ENCODE data around the gene EMP1.

EMP1 gene

DNA sequence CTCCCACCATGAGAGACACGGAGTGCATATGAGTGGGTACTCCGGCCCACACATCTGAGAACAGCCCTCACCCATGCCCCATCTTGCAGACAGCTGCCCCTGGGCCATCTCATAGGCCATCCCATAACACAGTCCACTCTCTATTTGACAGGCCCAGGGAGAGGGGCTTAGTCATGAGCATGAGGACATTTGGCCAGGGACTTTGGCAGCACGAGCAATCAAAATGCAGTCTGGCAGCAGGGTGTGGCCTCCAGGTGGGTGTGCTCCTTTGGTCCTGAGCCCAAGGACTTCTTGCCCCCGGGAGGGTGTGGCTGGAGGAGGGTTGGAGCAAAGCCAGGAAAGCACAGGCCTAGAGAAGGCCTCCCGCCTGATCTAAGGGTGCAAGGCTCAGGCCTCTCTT, 25.6 kb downstream of the EMP1 start:
- no peaks in the 10 kb centered on the region for H3K4me1 Mint-ChIP-seq
- H3K27me3 Mint-ChIP-seq: peaks cover 10% of the 10 kb centered on the region
- H3K27ac Mint-ChIP-seq: no peak overlapping the region

DNA sequence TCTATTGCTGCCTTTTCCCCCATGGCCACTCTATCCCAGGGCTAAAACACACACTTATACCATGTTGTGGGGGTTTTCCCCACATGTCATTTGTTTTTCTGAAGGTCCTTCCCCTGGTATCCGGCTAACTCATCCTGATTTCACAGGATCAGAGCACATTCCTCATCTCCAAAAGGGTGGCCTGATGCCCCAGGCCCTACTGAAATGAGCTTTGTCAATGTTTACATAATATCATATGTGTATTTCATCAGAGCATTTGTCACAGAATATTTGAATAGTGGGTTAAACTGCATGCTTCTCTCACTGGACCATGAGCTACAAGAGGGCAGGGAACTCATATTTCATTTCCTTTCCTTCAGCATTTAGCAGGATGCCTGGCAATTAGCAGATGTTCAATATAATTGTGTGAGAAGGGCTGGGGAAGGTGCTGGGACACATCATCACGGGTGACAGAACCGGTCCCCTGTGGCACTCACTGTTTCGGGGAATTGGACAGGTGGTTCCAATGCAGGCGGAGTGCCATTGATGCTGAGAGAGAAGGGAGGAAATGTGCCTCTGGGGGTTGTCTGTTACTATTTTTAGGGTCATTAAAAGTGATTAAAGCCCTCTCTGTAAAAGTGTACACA, 26.8 kb downstream of the EMP1 start:
- H3K36me3 Mint-ChIP-seq: no peaks in the 10 kb centered on the region
- no peaks in the 10 kb centered on the region for H3K4me1 Mint-ChIP-seq
- H3K27me3 Mint-ChIP-seq: peaks cover 12% of the 10 kb centered on the region
- H3K27ac Mint-ChIP-seq: no peak overlapping the region
- H3K4me3 Mint-ChIP-seq: no peak overlapping the region
- no peaks in the 10 kb centered on the region for H3K9me3 Mint-ChIP-seq

More for the DNA sequence above, 25.6 kb downstream of the EMP1 start:
- Mint-ChIP-seq H3K4me3 (no peak overlapping the region), H3K36me3 (no peaks in the 10 kb centered on the region), H3K9me3 (no peaks in the 10 kb centered on the region)

DNA sequence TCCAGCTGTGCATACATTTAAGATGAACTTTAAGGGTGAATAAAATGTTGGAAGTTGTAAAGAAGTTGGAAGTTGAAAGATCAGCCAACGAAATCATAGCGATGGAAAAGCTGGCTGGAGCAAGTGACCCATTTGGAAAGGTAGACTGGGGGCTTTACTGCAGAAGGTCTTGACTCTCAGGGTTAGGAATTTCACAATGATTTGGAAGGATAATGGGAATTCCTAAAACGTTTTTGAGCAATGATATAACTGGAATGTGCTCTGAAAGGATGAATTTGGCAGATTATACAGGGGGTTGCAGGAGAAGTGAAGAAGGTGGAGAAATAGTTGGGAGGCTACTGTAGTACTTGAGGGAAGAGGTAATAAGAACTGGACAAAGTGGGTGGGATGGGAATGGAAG, 27.4 kb downstream of the EMP1 start:
- H3K27me3 Mint-ChIP-seq: peaks cover 12% of the 10 kb centered on the region
- no peaks in the 10 kb centered on the region for H3K36me3 Mint-ChIP-seq
- no peak overlapping the region for H3K27ac Mint-ChIP-seq

DNA sequence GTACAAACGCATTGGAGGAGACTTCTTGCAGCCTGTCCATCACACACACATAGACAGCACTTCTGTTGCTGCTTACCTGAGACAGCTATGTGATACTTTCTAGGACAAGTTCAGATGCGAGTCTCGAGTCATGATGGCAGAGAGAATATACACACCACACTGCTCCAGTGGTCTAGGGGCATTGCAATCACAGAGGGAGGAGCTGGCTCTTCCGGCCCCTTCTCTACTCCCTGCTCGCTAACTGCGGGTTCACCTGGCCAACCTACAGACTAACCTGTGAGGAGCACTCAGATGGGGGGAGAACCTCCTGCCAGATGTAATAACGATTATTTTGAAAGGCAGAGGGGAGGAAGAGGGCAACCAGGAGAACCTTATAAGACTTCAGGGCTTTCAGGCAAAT, 30.7 kb downstream of the EMP1 start:
- H3K27ac Mint-ChIP-seq: no peak overlapping the region
- H3K27me3 Mint-ChIP-seq: peaks cover 10% of the 10 kb centered on the region
- no peaks in the 10 kb centered on the region for H3K4me1 Mint-ChIP-seq
- H3K9me3 Mint-ChIP-seq: no peaks in the 10 kb centered on the region
- H3K36me3 Mint-ChIP-seq: peaks cover 1% of the 10 kb centered on the region
- H3K4me3 Mint-ChIP-seq: no peak overlapping the region

More for the DNA sequence above, 27.4 kb downstream of the EMP1 start:
- no peak overlapping the region for H3K4me3 Mint-ChIP-seq
- H3K9me3 Mint-ChIP-seq: no peaks in the 10 kb centered on the region
- H3K4me1 Mint-ChIP-seq: no peaks in the 10 kb centered on the region

DNA sequence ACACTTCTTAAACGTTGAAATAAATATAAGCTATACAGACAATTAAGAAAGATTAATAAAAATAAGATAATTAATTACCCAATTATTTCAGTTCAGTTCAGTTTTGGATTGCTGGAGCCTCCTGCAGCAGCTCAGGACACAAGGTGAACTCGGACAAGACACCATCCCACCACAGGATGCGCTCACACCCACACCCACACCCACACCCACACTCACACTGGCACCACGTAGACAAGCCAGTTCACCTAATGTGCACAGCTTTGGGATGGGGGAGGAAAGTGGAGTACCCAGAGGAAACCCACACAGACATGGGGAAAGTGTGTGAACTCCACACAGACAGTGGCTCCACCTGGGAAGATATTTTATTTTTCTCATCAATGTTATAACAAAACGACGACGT, 32.1 kb downstream of the EMP1 start:
- Mint-ChIP-seq H3K27ac (no peak overlapping the region), H3K36me3 (peaks cover 2% of the 10 kb centered on the region), H3K4me3 (no peak overlapping the region), H3K9me3 (no peaks in the 10 kb centered on the region), H3K27me3 (peaks cover 10% of the 10 kb centered on the region), H3K4me1 (no peaks in the 10 kb centered on the region)

DNA sequence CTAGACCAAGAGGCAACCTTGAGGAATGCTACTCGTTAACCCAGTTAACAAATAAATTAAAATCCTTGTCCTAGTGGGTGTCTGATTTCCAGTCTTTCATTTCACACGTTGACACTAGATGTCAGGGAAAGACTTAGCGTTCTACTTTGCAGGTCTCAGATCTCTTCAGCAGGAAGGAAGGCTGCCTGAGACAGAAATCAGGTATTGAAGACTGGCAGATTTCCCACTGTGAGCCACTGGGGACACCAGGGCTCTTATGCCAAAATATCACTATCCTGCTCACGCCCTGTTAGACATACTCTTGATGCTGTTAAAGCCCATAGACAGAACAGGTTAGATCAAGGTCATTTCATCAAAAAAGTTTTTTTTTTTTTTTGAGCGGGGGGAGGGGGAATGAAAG, 33.0 kb downstream of the EMP1 start:
- Mint-ChIP-seq H3K27ac (no peak overlapping the region), H3K4me1 (no peaks in the 10 kb centered on the region), H3K9me3 (no peaks in the 10 kb centered on the region), H3K4me3 (no peak overlapping the region), H3K36me3 (peaks cover 2% of the 10 kb centered on the region), H3K27me3 (peaks cover 7% of the 10 kb centered on the region)

DNA sequence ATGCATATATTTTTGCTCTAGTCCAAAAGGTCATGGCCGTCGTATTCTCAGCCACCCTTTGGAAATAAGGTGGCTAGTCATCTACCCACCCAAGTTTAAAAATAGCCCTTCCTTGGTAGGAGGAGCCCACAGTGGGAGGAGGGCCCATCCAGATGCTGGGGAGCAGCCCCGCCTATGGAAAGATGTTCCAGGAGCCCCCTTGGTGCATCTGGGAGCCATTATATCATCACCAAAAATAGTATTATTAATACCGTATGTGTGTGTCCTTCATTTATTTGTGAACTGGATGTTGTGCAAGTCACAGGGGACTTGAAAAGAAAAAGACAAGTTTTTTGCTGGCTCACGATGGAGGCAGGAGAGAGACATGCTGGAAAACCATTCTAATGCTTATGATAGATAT, 34.0 kb downstream of the EMP1 start:
- peaks cover 2% of the 10 kb centered on the region for H3K36me3 Mint-ChIP-seq
- H3K27me3 Mint-ChIP-seq: peaks cover 2% of the 10 kb centered on the region
- H3K4me1 Mint-ChIP-seq: no peaks in the 10 kb centered on the region
- H3K9me3 Mint-ChIP-seq: no peaks in the 10 kb centered on the region
- no peak overlapping the region for H3K27ac Mint-ChIP-seq
- H3K4me3 Mint-ChIP-seq: no peak overlapping the region

DNA sequence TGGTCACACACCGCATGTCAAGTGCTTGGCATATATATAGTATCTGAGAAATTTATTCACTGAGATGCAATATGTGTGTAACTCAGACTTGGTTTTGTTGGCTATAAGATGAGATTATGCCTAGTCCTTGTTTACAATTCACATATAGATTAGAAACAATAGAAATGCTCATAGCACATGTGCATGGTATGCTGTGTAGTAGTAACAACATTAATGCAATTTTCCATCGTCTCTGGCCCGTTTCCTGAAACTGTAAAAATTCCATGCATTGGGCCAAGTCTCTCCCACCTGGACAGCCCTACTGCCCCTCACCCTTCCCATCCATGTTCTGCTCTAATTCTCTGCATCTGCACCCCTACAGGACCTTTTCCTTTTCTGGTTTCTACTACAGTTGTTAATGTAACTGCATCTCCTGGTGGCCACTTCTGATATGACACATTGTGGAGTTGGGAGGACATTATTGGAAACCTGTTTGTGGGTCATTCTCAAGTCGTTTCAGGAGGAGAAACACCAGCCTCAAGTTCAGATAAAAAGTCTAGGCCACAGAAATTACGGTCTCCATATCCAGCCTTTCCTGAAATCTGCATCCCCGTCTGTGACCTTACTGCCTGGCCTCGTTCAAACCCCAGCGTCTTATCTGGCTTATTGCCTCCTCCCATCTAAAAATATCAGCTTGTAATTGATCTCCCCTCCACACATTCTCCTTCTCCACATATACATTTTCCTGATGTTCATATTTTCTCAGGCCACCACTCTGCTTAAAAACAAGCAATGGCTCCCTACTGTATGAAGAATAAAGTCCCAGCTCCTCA, 37.5 kb downstream of the EMP1 start:
- no peaks in the 10 kb centered on the region for H3K9me3 Mint-ChIP-seq
- no peak overlapping the region for H3K4me3 Mint-ChIP-seq
- H3K27me3 Mint-ChIP-seq: no peaks in the 10 kb centered on the region
- no peaks in the 10 kb centered on the region for H3K4me1 Mint-ChIP-seq
- peaks cover 2% of the 10 kb centered on the region for H3K36me3 Mint-ChIP-seq
- H3K27ac Mint-ChIP-seq: no peak overlapping the region

DNA sequence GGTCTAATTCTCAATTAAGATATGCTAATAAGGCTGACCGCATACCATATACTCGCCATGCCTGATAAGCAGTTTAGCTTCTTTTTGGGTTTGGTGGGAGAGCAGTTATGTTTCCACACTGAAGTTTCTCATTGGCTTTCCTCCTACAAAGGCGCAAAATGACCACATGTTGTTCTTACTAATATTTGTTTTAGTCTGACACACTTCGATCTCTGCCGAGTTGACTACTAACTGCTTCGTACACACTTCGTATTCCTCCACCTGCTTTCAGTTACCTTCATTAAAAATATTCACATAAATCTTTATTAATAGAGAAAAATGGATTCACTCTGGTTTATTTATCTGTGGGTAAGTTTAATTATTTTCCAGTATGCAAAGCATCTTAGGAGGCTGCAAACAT, 41.7 kb downstream of the EMP1 start:
- Mint-ChIP-seq H3K36me3 (no peaks in the 10 kb centered on the region), H3K4me1 (no peaks in the 10 kb centered on the region), H3K27me3 (peaks cover 2% of the 10 kb centered on the region), H3K4me3 (no peak overlapping the region), H3K9me3 (no peaks in the 10 kb centered on the region), H3K27ac (no peak overlapping the region)

DNA sequence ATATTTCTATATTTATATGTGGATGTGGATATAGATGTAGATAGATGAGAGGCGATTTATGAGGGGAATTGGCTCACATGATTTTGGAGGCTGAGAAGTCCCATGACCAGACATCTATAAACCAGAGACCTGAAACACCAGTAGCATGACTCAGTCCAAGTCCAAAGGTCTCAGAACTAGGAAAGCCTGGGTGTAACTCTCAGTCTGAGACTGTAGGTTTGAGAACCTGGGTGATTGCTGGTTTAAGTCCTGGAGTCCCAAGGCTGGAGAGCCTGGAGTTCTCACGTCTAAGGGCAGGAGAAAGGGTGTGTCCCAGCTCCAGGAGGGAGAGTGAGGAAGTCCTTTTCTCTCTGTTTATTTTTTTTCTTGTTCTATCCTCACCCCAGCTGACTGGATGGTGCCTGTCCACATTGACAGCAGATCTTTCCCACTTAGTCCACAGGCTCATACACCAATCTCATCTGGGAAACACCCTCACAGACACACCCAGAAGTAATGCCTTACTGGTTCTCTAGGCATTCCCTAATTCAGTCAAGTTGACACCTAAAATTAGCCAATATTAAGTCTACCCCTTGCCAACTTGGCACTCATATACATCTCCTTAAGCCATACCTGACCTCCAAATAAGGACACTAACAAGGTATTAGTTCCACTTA, 45.4 kb downstream of the EMP1 start:
- no peak overlapping the region for H3K27ac Mint-ChIP-seq
- H3K4me3 Mint-ChIP-seq: no peak overlapping the region
- no peaks in the 10 kb centered on the region for H3K4me1 Mint-ChIP-seq
- no peaks in the 10 kb centered on the region for H3K9me3 Mint-ChIP-seq
- H3K36me3 Mint-ChIP-seq: no peaks in the 10 kb centered on the region
- peaks cover 7% of the 10 kb centered on the region for H3K27me3 Mint-ChIP-seq

DNA sequence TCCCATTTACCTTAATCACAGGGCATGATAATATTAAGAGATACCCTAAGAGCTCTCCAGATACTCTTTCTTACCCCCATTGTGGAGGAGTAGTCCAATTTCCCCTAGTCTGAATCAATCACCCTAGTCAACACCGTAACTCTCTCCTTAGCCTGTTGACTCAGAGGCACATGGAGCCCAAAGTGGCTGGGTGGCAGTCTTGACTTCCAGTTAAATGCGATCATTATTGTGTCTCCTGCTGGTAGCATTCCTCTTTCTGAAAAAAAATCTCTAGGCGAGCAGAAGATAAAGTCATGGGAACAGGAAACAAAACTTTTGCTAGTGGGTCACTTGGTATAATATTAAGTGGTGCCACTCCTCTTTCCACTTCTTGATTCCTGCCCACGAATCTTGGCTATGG, 46.4 kb downstream of the EMP1 start:
- Mint-ChIP-seq H3K36me3 (no peaks in the 10 kb centered on the region), H3K27ac (no peak overlapping the region), H3K4me3 (no peak overlapping the region), H3K4me1 (no peaks in the 10 kb centered on the region), H3K27me3 (peaks cover 7% of the 10 kb centered on the region), H3K9me3 (no peaks in the 10 kb centered on the region)

DNA sequence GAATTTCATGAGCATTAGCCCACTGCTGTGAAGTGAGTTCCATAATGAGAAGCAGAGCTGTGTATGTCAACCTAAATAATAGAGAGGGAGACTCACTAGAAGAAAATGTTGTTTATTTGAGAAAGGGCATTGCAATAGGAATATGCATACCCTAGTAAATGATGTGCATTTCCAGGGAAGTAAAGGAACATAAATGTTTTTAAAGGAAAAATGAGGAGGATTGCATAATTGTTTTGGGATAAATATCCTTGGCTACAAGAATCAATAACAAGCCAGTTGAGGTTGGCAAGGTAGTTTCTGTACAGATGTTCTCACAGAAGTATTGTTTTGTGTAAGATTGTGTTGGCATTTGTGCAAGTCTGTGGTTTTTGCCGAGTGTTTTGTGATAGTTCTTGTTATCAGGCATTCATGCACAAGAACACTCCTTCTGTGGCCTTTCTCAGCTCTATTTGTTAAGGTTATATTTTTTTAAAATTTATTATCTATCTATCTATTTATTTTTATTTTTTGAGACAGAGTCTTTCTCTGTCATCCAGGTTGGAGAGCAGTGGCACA, 47.1 kb downstream of the EMP1 start:
- no peaks in the 10 kb centered on the region for H3K4me1 Mint-ChIP-seq
- H3K27ac Mint-ChIP-seq: no peak overlapping the region
- peaks cover 7% of the 10 kb centered on the region for H3K27me3 Mint-ChIP-seq
- H3K9me3 Mint-ChIP-seq: no peaks in the 10 kb centered on the region
- no peak overlapping the region for H3K4me3 Mint-ChIP-seq
- H3K36me3 Mint-ChIP-seq: no peaks in the 10 kb centered on the region

DNA sequence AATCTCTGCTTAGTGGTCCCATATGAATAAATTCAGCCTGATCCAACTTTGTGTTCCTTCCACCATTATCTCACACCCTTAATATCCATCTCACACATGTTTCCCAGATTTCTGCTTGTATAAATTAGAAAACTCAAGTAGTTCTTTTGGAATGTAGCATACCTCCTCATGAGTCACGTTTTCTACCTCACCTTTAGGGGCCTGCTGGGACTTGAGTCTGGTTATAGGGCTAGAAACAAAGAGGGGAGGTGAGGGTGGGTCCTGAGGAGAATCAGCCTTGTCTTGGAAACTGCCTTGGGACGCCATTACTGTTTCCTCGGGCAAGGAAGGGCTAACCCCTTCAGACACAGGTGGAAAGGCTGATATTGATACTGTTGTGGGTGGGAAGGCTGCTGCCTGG, 51.1 kb downstream of the EMP1 start:
- H3K9me3 Mint-ChIP-seq: no peaks in the 10 kb centered on the region
- peaks cover 7% of the 10 kb centered on the region for H3K27me3 Mint-ChIP-seq
- no peak overlapping the region for H3K27ac Mint-ChIP-seq
- no peaks in the 10 kb centered on the region for H3K4me1 Mint-ChIP-seq
- H3K36me3 Mint-ChIP-seq: no peaks in the 10 kb centered on the region
- H3K4me3 Mint-ChIP-seq: no peak overlapping the region

DNA sequence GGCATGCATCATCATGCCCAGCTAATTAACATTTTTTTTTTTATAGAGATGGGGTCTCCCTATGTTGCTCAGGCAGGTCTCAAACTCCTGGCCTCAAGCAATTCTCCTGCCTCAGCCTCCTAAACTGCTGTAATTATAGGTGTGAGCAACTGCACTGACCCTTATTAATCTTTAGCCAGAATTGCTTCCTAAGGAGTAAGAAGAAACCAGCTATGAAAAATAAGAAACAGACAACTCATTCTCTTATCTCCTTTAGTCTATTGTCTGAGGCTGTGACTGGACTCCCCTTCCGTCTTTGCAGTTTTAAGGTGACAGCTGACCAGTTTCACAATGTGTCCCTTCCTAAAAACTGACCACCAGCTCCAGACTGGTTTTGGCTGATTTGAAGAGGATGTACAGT, 52.4 kb downstream of the EMP1 start:
- Mint-ChIP-seq H3K4me3 (no peak overlapping the region), H3K36me3 (no peaks in the 10 kb centered on the region), H3K27me3 (peaks cover 7% of the 10 kb centered on the region), H3K27ac (no peak overlapping the region), H3K9me3 (no peaks in the 10 kb centered on the region), H3K4me1 (no peaks in the 10 kb centered on the region)

DNA sequence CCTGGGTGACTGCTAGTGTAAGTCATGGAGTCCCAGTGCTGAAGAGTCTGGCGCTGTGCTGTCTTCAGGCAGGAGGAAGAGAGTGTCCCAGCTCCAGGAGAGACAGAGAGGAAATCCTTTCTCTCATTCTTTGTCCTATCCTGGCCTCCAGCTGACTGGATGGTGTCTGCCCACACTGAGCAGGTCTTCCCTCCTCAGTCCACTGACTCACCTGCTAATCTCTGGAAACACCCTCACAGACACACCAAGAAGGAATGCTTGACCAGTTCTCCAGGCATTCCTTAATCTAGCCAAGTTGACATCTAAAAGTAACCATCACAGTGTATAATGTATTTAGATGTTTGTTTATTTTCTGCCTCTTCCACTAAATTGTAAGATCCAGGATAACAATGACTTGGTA, 53.9 kb downstream of the EMP1 start:
- Mint-ChIP-seq H3K4me1 (no peaks in the 10 kb centered on the region), H3K27ac (no peak overlapping the region), H3K36me3 (no peaks in the 10 kb centered on the region), H3K27me3 (peaks cover 2% of the 10 kb centered on the region), H3K4me3 (no peak overlapping the region), H3K9me3 (no peaks in the 10 kb centered on the region)

DNA sequence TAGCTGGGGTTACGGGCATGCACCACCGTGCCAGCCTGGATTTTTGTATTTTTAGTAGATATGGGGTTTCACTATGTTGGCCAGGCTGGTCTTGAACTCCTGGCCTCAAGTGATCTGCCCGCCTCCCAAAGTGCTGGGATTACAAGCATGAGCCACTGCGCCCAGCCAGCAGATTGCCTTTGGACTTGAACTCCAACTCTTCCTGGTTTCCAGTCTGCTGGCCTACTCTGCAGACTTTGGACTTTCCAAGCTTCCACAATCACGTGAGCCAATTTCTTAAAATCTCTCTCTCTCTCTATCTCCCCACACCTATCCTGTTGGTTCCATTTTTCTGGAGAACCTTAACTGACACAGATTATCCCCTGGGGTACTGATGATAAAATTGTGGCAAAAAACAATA, 55.0 kb downstream of the EMP1 start:
- no peaks in the 10 kb centered on the region for H3K36me3 Mint-ChIP-seq

More for the DNA sequence above, 55.0 kb downstream of the EMP1 start:
- Mint-ChIP-seq H3K4me3 (no peak overlapping the region), H3K9me3 (no peaks in the 10 kb centered on the region), H3K27me3 (peaks cover 2% of the 10 kb centered on the region), H3K4me1 (peaks cover 5% of the 10 kb centered on the region), H3K27ac (no peak overlapping the region)

Data from activated naive CD4-positive, alpha-beta T cell treated with anti-CD3 and anti-CD28 coated beads, Interleukin-2, amount 50 U/mL, for 24 hours (primary cell).